ENCODE results near the gene MAP1B. TPM values are rescaled to one million over a fixed set of nuclear protein-coding genes. Genes with fewer than 3 reads are reported as not detected.
A peak's percentile ranks its signal among the peaks of the same experiment; 100 is the strongest.

MAP1B gene
- polyA plus RNA-seq, 3 donors = 12.1 to 13.7 (median 12.3) TPM

- DNase-seq (ENCODE audit: low read depth in 3 of 3, low spot score in 2 of 3) = no peak
Observed at GRCh38 chr5:72129725-72130124, 22.4 kb downstream of the MAP1B start.

- DNase-seq (ENCODE audit: low read depth in 3 of 3, low spot score in 2 of 3) = no peak
Observed at GRCh38 chr5:72130351-72130761, 23.1 kb downstream of the MAP1B start.

- no peak for DNase-seq (ENCODE audit: low read depth in 3 of 3, low spot score in 2 of 3)
Observed at GRCh38 chr5:72133212-72133990, 26.1 kb downstream of the MAP1B start.

GRCh38 chr5:72134226-72134899, 27.1 kb downstream of the MAP1B start:
- DNase-seq (ENCODE audit: low read depth in 3 of 3, low spot score in 2 of 3) = no peak

- DNase-seq (ENCODE audit: low read depth in 3 of 3, low spot score in 2 of 3) = no peak
Observed at GRCh38 chr5:72137826-72138409, 30.6 kb downstream of the MAP1B start.

GRCh38 chr5:72138943-72139521, 31.8 kb downstream of the MAP1B start:
- DNase-seq (ENCODE audit: low read depth in 3 of 3, low spot score in 2 of 3) = no peak

- DNase-seq (ENCODE audit: low read depth in 3 of 3, low spot score in 2 of 3) = no peak
Observed at GRCh38 chr5:72140711-72141110, 33.4 kb downstream of the MAP1B start.

GRCh38 chr5:72141440-72142355, 34.4 kb downstream of the MAP1B start:
- DNase-seq (ENCODE audit: low read depth in 3 of 3, low spot score in 2 of 3) = peak in 2 of 3 donors; percentile 13 to 36

- DNase-seq (ENCODE audit: low read depth in 3 of 3, low spot score in 2 of 3) = no peak
Observed at GRCh38 chr5:72144762-72145161, 37.5 kb downstream of the MAP1B start.

- DNase-seq (ENCODE audit: low read depth in 3 of 3, low spot score in 2 of 3) = no peak
Observed at GRCh38 chr5:72145348-72145747, 38.1 kb downstream of the MAP1B start.

- no peak for DNase-seq (ENCODE audit: low read depth in 3 of 3, low spot score in 2 of 3)
Observed at GRCh38 chr5:72146056-72146455, 38.8 kb downstream of the MAP1B start.

GRCh38 chr5:72147569-72147968, 40.3 kb downstream of the MAP1B start:
- DNase-seq (ENCODE audit: low read depth in 3 of 3, low spot score in 2 of 3) = no peak

- DNase-seq (ENCODE audit: low read depth in 3 of 3, low spot score in 2 of 3) = no peak
Observed at GRCh38 chr5:72149742-72150141, 42.5 kb downstream of the MAP1B start.

- DNase-seq (ENCODE audit: low read depth in 3 of 3, low spot score in 2 of 3) = no peak
Observed at GRCh38 chr5:72151169-72151568, 43.9 kb downstream of the MAP1B start.

- DNase-seq (ENCODE audit: low read depth in 3 of 3, low spot score in 2 of 3) = no peak
Observed at GRCh38 chr5:72151646-72152045, 44.4 kb downstream of the MAP1B start.

- DNase-seq (ENCODE audit: low read depth in 3 of 3, low spot score in 2 of 3) = no peak
Observed at GRCh38 chr5:72152545-72152944, 45.3 kb downstream of the MAP1B start.

GRCh38 chr5:72153551-72153950, 46.3 kb downstream of the MAP1B start:
- DNase-seq (ENCODE audit: low read depth in 3 of 3, low spot score in 2 of 3) = no peak

GRCh38 chr5:72154076-72154756, 46.9 kb downstream of the MAP1B start:
- DNase-seq (ENCODE audit: low read depth in 3 of 3, low spot score in 2 of 3) = no peak

- DNase-seq (ENCODE audit: low read depth in 3 of 3, low spot score in 2 of 3) = peak in 2 of 3 donors; percentile 10 to 38
Observed at GRCh38 chr5:72156946-72157624, 49.8 kb downstream of the MAP1B start.

Data from right renal cortex interstitium (tissue), 3 donors.